ENCODE measurements around the gene METTL8. TPM values are rescaled to one million over a fixed set of nuclear protein-coding genes. Genes with fewer than 3 reads are reported as not detected.

Gene METTL8
- total RNA-seq, 1 experiment from 2014 or later, result 55.1 TPM

GRCh38 chr2:171310889-171311288, 122.9 kb downstream of the METTL8 start:
- BruUV-seq (replicated peaks), result no TSS peak
- CTCF ChIA-PET, result interaction anchor here (0.7 kb wide), 1 partner anchor 387 kb away, joined by 3 read pairs; no protein-coding TSS in a partner anchor
- Mint-ChIP-seq H3K4me3 (ENCODE audit: unreplicated experiment) (no peak overlapping the region), H3K4me1 (ENCODE audit: insufficient read depth, unreplicated experiment) (no peaks in the 10 kb centered on the region), H3K27me3 (ENCODE audit: insufficient read depth, unreplicated experiment) (no peaks in the 10 kb centered on the region), H3K9me3 (ENCODE audit: unreplicated experiment) (peaks cover 7% of the 10 kb centered on the region), H3K27ac (ENCODE audit: low read depth, unreplicated experiment) (no peak overlapping the region), H3K36me3 (ENCODE audit: insufficient read depth, unreplicated experiment) (peaks cover 37% of the 10 kb centered on the region)
- intact Hi-C loops (cut with micrococcal nuclease), result no loop called here
- POLR2A ChIA-PET, result interaction anchor here (1.4 kb wide), 1 partner anchor 11 kb away, joined by 4 read pairs; no protein-coding TSS in a partner anchor
- no peak for DNase-seq (ENCODE audit: unreplicated experiment)
- TF ChIP-seq CTCF (IDR thresholded peaks at IDR 0.05; ENCODE audit: unreplicated experiment), result no peak

- H3K4me1 Mint-ChIP-seq (ENCODE audit: insufficient read depth, unreplicated experiment), result no peaks in the 10 kb centered on the region
- H3K36me3 Mint-ChIP-seq (ENCODE audit: insufficient read depth, unreplicated experiment), result peaks cover 24% of the 10 kb centered on the region
- intact Hi-C loops (cut with micrococcal nuclease), result no loop called here
- POLR2A ChIA-PET, result interaction anchor here (0.6 to 1.4 kb wide), 4 partner anchors 11 to 157 kb away, joined by 3 to 4 read pairs (median 3); no protein-coding TSS in a partner anchor
- H3K27ac Mint-ChIP-seq (ENCODE audit: low read depth, unreplicated experiment), result no peak overlapping the region
- DNase-seq (ENCODE audit: unreplicated experiment), result no peak
- CTCF ChIA-PET, result interaction anchor here (0.6 to 0.7 kb wide), 2 partner anchors 27 to 386 kb away, joined by 3 read pairs; no protein-coding TSS in a partner anchor
- H3K27me3 Mint-ChIP-seq (ENCODE audit: insufficient read depth, unreplicated experiment), result no peaks in the 10 kb centered on the region
- TF ChIP-seq CTCF (IDR thresholded peaks at IDR 0.05; ENCODE audit: unreplicated experiment), result no peak
- TSS peak; percentile 13 for BruUV-seq (replicated peaks)
- H3K4me3 Mint-ChIP-seq (ENCODE audit: unreplicated experiment), result no peak overlapping the region
- H3K9me3 Mint-ChIP-seq (ENCODE audit: unreplicated experiment), result peaks cover 7% of the 10 kb centered on the region
These were observed 124.1 kb downstream of the METTL8 start for GRCh38 chr2:171309455-171310286.

GRCh38 chr2:171308280-171309054, 125.3 kb downstream of the METTL8 start:
- POLR2A ChIA-PET, result interaction anchor here (1.0 kb wide), 1 partner anchor 148 kb away, joined by 4 read pairs; the partner anchor contains the start of gene TLK1
- no TSS peak for BruUV-seq (replicated peaks)
- Mint-ChIP-seq H3K4me3 (ENCODE audit: unreplicated experiment) (no peak overlapping the region), H3K4me1 (ENCODE audit: insufficient read depth, unreplicated experiment) (no peaks in the 10 kb centered on the region), H3K9me3 (ENCODE audit: unreplicated experiment) (peaks cover 7% of the 10 kb centered on the region), H3K27me3 (ENCODE audit: insufficient read depth, unreplicated experiment) (no peaks in the 10 kb centered on the region), H3K36me3 (ENCODE audit: insufficient read depth, unreplicated experiment) (peaks cover 22% of the 10 kb centered on the region), H3K27ac (ENCODE audit: low read depth, unreplicated experiment) (no peak overlapping the region)
- intact Hi-C loops (cut with micrococcal nuclease), result no loop called here
- TF ChIP-seq CTCF (IDR thresholded peaks at IDR 0.05; ENCODE audit: unreplicated experiment), result no peak
- DNase-seq (ENCODE audit: unreplicated experiment), result no peak
- CTCF ChIA-PET, result no interaction called here

GRCh38 chr2:171307560-171307959, 126.2 kb downstream of the METTL8 start:
- Mint-ChIP-seq H3K4me1 (ENCODE audit: insufficient read depth, unreplicated experiment) (no peaks in the 10 kb centered on the region), H3K27me3 (ENCODE audit: insufficient read depth, unreplicated experiment) (no peaks in the 10 kb centered on the region), H3K9me3 (ENCODE audit: unreplicated experiment) (peaks cover 7% of the 10 kb centered on the region), H3K4me3 (ENCODE audit: unreplicated experiment) (no peak overlapping the region), H3K36me3 (ENCODE audit: insufficient read depth, unreplicated experiment) (peaks cover 16% of the 10 kb centered on the region), H3K27ac (ENCODE audit: low read depth, unreplicated experiment) (no peak overlapping the region)
- no peak for DNase-seq (ENCODE audit: unreplicated experiment)
- ChIA-PET POLR2A (interaction anchor here (1.0 kb wide), 1 partner anchor 147 kb away, joined by 4 read pairs; the partner anchor contains the start of gene TLK1), CTCF (no interaction called here)
- TF ChIP-seq CTCF (IDR thresholded peaks at IDR 0.05; ENCODE audit: unreplicated experiment), result no peak
- intact Hi-C loops (cut with micrococcal nuclease), result no loop called here
- no TSS peak for BruUV-seq (replicated peaks)

Measured in MCF 10A (cell line).